Activated T-helper 1 cell treated with anti-CD3 and anti-CD28 coated beads, Interleukin-2, amount 50 U/mL, for 16 hours (primary cell): ENCODE data around the gene PRTG.
"Not testable (repeated sequence)": the region's sequence is repeated elsewhere in the genome, so short reads cannot be mapped to it uniquely, and the experiment has no call there.

ENCODE experiments used
- DNase-seq, 2 donors: peaks; one replicate each; pipeline ENCODE4 v3.0.0-alpha.2; 2020; ENCODE audit warnings: low read depth in 1 of 2, low spot score in 1 of 2

Gene PRTG

GRCh38 chr15:55742927-55743728 lies at the start of gene PRTG:
Gene PRTG (minus strand): TSS chr15:55743152. CDS start chr15:55742931, 221 bp downstream.
- no peak for DNase-seq

- DNase-seq = no peak
Observed at GRCh38 chr15:55791551-55792400, 48.8 kb upstream of the PRTG start.

- peak; percentile 9 to 18 for DNase-seq
Observed at GRCh38 chr15:55789066-55789660, 46.2 kb upstream of the PRTG start.

- DNase-seq = no peak
Observed at GRCh38 chr15:55786341-55786740, 43.4 kb upstream of the PRTG start.

- not testable (repeated sequence) for DNase-seq
Observed at GRCh38 chr15:55785593-55785992, 42.6 kb upstream of the PRTG start.

- DNase-seq = no peak
Observed at GRCh38 chr15:55784286-55784685, 41.3 kb upstream of the PRTG start.

GRCh38 chr15:55782901-55783300 lies 39.9 kb upstream of the PRTG start:
- DNase-seq = no peak

GRCh38 chr15:55780292-55780691 lies 37.3 kb upstream of the PRTG start:
- DNase-seq = no peak

GRCh38 chr15:55778932-55779331 lies 36.0 kb upstream of the PRTG start:
- DNase-seq = no peak

- no peak for DNase-seq
Observed at GRCh38 chr15:55775316-55775715, 32.4 kb upstream of the PRTG start.

GRCh38 chr15:55774113-55774970 lies 31.4 kb upstream of the PRTG start:
- no peak for DNase-seq

GRCh38 chr15:55770806-55771205 lies 27.9 kb upstream of the PRTG start:
- no peak for DNase-seq

- no peak for DNase-seq
Observed at GRCh38 chr15:55770261-55770660, 27.3 kb upstream of the PRTG start.

- no peak for DNase-seq
Observed at GRCh38 chr15:55768670-55769185, 25.8 kb upstream of the PRTG start.

GRCh38 chr15:55766676-55767075 lies 23.7 kb upstream of the PRTG start:
- DNase-seq = no peak

- no peak for DNase-seq
Observed at GRCh38 chr15:55764398-55764797, 21.4 kb upstream of the PRTG start.

- no peak for DNase-seq
Observed at GRCh38 chr15:55758580-55758986, 15.6 kb upstream of the PRTG start.

- DNase-seq = not testable (repeated sequence)
Observed at GRCh38 chr15:55753433-55753832, 10.5 kb upstream of the PRTG start.

- DNase-seq = no peak
Observed at GRCh38 chr15:55750706-55751105, 7.8 kb upstream of the PRTG start.
